ENCODE measurements around the gene RELN.

The RELN gene

DNA sequence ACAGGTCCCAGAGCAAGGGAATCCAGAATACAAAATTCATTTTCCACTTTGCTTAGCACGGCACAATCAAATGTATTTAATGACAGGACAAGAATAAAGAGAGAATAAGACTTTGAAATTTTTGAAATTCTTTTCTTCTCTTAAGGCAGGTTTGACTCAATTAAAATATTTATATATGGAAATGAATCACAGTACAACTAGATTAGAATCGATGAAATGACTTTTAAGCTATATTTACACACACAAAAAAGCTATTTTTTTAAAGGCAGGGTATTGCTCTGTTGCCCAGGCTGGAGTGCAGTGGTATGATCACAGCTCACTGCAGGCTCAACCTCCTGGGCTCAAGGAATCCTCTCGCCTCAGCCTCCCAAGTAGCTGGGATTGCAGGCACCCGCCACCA, 278.0 kb downstream of the RELN start:
- no peak for DNase-seq

DNA sequence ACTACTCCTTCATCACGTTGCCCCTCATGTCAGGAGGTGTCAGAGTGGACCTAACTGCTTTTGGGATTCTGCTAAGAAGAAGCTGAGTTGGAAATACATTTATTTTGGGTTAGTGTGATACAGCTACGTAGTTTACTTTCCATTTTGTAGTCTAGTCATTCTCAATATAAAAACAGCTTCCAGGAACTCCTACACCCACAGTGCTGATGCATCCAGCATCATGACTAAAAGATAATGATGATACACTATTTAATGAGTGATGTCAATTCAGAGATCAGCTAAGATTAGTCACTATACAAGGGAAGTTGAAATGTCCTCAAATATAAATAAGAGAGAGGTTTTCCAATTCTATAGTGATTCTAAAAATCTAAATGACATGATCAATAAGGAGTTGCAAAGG, 279.2 kb downstream of the RELN start:
- no peak for DNase-seq

DNA sequence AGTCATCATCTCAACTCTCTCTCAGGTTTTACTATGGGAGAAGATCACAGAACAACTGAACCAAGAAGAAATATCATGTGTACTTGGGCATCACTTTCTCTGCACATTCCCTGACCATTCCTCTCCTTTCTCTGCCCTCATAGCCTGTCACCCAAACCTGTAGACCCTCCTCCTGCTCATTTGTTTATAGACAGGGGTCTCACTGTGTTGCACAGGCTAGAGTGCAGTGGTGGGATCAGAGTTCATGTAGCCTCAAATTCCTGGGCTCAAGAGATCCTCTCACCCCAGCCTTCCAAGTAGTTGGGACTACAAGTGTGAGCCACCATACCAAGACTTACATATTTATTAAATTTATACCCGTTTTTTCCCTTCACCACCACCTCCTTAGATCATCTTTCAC, 282.7 kb downstream of the RELN start:
- no peak for DNase-seq

DNA sequence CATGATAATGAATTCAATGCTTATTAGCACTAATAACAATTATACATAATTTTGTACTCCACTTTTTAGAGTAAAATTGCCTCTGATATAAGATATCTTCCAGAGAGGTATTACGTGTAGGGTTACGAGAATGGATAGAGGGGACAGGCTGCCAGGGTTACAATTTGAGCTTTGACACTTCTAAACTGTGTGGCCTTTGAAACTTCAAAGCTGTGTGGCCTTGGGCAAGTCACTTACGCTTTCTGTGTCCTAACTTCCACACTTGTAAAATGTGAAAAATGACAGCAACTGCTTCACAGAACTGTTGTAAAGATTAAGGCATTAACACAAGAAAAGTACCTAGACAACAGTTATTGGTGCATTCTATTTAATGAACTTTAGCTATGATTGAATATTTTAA, 283.9 kb downstream of the RELN start:
- no peak for DNase-seq

DNA sequence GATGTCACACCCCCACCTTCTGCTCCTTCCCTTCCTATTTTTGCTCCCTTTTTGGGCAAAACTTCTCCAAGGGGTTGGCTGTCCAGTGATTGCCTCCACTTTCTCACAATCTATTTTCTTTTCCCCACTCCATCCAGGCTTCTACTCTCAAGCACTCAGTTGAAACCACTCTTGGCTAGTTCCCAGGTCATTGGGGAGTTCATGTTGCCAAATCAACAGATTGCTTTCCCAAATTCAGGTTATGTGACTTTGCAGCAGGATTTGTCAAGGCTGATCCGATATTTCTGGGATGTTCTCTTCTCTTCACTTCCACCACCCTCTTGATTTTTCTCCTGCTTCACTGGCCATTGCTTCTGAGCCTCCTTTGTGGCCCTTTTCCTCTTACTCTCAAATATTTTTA, 284.8 kb downstream of the RELN start:
- no peak for DNase-seq

DNA sequence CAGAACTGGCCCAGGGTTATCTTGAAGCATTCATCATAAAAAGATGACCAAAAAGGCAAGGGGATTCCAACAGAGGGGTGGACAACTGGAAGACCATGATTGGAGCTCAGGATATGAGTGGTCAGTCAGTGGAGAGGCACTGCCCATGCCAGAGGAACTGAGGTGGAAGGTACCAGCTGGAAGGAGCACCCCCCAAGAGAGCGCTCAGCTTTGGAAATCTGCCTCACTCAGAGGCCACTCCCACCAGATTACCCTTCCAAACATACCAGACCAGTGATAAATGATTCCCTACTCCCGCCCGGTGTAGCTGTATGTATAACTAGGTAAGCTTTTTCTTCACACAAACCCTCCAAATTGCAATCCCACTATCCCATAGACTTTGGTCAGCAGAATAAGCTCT, 286.5 kb downstream of the RELN start:
- DNase-seq: no peak

DNA sequence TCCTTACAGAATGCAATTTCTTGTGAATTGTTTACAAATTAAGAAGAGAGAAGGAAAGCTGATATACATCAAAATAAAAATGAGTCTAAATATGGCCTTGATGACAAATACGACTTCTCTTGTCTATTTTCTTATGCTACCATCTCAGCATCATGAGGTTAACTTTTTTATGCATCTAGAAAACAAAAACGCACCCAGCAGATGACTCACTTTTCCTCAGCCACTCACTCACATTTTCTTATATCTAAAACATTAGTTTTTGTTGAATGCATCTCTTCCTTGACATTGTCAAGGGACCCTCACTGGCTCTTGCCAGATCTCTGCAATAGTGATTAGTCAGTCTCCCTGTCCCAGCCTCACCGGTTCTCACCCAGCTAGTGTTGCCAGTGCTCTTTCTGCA, 287.0 kb downstream of the RELN start:
- no peak for DNase-seq

DNA sequence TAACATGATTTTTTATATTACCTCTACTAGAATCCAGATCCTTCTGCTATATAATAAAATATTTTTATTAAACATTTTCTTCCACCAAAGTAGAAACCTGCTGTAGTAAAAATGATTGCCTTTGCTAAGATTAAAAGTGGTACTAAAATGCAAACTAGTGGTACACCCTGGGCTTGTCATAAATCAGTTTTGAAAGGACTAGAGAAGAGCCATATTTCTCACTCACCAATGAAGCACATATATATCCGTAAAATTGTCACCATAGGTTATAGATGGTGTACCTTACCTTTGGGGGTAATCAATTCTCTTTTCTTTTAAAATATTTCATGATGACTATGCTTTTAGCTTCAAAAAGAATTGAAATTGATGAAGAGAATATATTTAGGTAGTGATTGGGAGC, 290.4 kb downstream of the RELN start:
- DNase-seq: no peak

DNA sequence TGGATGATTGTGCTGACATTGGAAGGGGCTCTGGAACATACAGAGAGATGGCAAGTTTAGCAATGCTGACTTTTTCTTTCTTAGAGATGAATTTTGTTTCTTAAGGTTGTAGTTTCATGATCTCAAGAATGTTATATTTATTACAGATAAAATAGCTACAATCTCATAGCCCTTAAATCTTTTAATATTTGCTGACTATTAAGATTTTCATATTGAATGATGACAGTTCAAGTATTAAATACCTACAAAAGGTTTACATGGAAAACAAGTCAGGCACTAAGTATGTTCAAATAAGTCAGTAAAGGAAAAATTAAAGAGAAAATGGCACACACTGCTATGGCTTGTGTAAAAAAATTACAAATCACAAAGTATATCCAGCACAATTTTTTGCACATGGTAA, 291.4 kb downstream of the RELN start:
- DNase-seq: no peak

DNA sequence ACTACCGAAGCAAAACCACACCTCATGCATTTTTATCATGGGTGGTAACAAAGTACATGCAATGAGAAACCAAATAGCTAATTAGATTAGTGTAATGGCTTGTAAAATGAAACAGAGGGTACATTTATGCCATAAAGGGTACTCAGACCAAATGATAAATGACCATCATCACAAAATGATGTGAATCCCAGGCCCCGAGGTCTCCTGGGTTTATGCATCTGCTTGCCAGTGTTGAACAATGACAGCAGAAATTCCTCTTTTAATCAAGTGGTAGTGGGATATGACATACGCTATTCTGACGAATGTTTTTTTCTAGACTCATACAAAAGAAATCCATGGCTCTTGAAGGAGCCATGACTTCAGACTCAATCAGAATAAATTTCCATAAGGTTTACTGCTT, 293.9 kb downstream of the RELN start:
- no peak for DNase-seq

DNA sequence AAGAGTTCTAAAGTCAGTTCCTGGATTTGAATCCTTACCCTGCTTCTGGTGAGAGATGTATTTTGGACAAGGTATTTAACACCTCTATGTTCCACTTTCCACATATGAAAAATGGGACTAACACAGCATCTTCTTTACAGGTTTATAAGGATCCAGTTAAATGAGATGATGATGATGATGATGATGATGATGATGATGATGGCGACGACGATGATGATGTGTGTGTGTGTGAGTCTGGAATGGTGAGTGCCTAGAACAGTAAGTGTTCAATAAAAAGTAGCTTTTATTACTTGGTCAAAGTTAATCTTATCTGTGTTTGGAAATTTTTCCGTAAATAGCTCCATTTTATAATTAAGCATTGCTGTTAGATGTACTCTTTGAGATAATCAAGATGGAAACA, 295.2 kb downstream of the RELN start:
- no peak for DNase-seq

DNA sequence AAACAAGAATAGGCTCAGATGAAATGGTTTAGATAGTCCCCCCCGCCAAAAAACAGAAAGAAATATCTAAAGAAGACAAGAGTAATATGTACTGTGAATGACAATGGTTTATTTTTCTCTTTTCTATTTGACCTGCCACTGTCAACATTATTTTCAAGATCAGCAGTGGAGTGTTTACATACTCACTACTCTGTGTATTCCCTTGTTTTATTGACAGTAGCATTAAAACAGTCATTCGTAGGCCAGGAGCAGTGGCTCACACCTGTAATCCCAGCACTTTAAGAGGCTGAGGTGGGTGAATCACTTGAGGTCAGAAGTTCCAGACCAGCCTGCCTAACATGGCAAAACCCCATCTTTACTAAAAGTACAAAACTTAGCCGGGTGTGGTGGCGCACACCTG, 298.2 kb downstream of the RELN start:
- no peak for DNase-seq

DNA sequence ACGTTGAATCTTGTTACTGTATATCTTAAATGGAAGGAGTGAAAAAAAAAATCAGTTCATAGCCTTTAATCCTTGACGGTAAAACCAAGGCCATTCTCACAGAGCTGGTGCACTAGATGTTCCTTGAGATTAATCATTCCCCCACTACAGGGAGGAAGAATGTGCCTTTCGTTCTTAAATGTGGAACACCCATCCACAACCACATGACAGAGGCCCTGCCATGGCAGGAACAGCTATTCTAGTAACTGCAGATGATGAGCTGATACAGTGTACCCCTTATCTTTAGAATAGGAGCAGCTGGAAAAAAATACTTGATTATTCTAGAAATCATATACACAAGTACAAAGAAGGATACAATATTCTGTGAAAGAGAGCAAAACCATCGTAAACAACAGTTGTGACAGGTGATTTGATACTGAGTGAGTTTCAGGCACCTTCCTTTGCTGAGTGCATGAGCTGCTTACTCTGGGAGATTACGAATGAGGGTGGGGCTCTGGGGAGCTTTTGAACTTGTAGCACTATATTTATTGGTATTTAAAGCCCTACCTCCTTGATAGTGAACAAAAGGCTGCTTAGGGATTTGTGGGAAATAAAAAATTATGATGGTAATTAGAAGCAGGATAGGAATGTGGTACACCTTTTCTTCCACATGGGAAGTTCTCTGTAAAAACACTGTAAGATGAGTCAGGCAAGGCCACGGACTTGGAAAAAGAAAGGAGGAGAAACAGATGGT, 299.1 kb downstream of the RELN start:
- DNase-seq: no peak

DNA sequence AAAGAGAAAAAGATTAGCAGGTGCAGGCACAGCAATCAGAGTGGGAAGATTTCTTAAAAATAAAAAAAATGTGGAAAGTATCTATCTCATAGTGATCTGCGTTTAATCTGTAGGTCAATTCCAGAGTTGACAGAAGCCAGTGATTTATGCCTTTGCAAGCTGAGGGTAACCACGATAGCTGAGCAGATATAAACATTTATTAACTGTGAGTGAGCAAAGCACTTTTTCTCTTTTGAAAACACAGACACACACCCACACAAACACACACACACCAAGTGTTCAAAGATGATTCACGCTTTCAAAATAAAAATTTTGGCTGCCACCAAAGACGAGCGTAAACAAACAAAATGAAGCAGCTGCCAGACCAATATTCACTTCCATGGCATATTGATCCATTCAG, 300.2 kb downstream of the RELN start:
- DNase-seq: no peak

DNA sequence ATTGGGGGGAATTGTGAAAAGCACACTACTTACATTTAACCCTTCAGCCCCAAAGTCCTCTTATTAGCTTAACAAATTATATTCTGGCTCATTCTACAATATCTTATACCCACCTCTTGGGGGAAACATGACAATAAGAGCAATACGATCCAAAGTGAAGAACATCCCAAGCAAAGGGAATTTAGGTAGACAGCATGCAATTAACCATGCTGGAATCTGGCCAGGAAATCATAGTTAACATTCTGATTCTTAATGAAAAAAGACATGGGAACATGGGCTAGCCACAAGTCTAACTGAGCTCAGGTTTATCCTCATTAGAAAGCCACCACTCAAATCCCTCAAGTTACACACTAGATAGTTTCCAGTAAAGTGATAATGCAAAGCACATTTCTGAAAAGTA, 301.5 kb downstream of the RELN start:
- DNase-seq: no peak

DNA sequence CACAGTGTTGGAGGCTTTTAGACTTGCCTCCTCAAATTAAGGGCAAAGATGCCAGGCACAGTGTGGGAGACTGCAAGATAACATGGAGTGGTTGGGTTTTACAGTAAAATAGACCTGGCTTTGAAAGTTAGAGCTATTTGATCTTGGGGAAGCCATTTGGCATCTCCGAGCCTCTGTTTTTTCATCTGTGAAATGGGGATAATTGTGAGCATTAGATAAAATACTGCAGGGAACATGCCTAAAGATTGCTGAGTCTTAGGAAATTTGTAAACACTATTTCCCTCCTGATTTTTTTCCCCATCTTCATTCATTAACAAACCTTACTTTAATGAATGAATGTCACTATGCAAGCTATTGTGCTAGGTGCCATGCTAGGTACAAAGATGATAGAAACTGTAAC, 302.2 kb downstream of the RELN start:
- DNase-seq: no peak

DNA sequence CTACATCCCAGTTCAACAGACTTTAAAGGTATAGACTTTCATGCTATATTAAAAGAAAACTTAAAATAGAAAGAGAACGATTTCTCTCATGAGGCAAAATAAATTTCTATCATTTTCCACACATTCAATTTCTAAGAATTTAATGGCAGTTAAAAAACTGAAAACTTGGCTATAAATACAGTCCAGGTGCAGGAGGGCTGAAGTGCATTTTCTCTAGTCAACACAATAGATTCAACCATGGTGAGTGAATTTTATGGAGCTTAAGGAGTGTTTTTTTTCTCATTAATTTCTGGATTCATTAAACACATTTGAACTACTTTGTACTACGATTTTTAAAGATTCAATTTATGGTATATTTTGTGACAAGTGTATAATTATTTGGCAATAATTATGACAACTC, 302.7 kb downstream of the RELN start:
- no peak for DNase-seq

DNA sequence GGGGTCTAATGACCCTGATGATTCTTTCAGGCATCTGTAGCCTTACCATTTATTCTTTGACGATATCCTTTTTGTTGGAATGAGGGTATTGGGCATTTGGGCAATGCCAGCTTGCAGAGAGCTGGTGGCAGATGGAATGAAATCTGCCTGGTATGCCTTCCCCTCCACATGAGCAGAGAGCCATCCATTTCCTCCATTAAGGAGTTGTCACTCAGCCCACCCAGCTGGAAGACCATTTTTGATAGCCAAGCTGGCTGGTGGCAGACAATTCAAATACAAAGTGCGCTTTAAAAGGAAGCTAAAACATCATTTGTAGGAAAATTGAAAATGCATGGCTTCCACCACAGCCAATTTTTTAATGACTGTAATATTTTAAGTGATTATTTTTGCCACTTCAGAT, 303.4 kb downstream of the RELN start:
- no peak for DNase-seq

DNA sequence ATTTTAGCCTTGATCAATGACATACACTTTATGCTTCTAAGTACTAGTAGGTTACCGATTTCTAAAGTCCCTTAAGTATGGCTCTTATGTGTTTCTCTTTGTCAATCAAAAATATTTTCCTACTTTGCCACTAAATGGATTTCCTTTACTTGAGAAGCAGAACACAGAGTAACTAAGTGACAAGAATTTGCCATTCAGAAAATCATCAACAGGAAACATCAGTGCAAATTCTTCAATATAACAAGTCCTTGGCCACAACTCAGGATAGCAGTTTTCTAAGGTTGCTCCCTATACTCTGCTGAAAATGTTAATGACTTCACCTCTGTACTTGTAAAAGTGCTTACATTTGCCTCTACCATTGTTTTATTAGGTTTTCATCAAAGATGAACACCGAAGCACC, 303.8 kb downstream of the RELN start:
- no peak for DNase-seq

DNA sequence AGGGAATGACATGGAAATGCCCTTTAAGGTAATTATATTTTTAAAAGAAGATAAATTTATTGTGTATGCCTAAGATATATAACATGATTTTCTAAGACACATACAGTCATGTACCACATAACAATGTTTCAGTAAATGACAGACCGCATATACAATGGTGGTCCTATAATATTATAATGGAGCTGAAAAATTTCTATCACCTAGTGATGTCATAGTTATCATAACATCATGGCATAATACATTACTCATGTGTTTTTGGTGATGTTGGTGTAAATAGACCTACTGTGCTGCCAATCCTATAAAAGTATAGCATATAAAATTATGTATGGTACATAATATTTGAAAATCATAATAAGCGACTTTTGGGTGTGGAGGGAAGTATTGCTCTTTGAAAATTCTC, 306.1 kb downstream of the RELN start:
- no peak for DNase-seq

DNA sequence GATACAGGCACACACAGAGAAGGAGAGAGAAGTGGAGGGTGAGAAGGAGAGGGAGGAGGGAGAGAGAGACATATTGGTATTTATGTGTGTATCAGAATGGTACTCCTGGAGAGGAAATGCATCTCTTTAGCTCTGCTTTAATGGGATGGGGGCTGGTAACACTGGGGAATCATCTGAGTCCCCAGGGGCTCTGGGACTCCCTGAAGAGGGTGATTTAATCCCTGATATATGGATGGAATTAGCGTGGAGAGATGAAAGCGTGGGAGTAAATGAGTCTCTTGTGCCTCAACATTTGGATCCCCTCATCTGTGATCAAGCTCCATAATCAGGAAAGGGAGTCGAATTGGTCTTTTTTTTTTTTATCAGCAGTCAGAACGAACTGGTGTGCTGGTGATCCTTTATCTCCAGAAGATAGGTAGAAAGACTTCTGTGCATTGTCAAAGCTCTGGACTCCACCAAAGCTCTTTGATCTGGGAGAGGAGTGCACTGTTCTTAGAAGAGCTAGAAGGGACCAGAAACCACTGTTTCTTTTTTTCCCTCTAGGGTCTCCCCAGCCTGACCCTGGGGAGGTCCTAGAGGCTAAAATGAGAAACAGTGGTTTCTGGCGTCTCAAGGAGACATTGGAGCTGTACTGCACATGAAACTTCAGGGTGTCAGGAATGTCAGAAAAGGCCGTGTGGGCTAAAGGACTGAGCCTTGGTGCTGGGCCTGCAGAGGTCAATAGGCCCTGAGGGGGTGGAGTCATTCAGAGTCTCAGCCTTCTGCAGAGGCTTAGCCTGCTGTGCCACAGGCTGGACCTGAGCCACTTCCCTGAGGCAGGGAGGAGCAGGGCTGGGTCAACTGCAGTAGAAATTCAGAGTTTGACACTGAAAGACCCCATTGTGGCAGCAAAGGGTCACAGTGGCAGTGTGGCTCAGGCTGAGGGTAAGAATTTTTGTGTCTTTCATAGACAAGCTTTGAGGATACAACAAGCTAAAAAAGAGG, 309.0 kb downstream of the RELN start:
- peak; percentile 17 for DNase-seq

DNA sequence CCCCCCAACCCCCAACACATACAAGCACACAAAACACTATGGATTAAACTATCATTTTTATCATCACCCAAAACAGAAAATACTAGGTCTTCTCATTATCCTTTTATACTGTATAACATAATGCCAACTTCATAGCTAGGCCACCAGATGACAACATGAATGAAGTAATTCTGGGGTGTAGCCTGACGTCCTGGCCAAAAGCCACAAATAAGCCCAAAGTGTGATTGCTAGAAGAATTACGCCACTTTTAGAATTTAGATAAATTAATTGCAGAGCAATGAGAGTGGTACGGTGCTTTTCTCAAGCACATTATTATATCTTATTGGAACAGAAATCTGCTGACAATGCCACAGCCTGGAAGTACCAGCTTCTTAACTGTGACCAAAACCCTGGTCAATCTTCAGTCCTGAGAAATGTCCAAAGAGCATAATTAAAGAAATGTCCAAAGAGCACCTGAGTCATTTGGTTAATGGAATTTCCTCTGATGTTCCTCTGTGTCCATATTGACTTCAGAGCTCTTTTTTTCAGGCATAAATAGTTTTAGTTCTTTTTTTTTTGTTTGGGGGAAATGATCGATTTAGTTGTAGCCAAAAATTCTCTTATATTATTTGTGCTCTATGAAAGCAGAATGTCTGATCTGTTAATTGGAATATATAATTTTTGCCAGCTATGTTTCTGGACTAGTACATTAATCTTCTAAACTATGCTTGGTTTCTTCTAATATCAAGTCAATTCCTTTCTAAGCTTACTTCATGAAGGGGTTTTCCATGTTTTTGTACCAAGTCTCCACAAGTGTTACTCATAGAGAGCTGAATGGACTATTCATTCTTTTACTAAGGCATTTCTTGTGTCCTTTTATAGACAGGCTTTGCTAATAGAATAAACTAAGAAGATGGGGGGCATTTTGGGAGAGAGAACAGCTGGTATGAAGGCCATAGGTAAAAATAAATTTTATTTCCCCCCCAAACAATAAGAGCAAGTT, 310.0 kb downstream of the RELN start:
- DNase-seq: no peak

DNA sequence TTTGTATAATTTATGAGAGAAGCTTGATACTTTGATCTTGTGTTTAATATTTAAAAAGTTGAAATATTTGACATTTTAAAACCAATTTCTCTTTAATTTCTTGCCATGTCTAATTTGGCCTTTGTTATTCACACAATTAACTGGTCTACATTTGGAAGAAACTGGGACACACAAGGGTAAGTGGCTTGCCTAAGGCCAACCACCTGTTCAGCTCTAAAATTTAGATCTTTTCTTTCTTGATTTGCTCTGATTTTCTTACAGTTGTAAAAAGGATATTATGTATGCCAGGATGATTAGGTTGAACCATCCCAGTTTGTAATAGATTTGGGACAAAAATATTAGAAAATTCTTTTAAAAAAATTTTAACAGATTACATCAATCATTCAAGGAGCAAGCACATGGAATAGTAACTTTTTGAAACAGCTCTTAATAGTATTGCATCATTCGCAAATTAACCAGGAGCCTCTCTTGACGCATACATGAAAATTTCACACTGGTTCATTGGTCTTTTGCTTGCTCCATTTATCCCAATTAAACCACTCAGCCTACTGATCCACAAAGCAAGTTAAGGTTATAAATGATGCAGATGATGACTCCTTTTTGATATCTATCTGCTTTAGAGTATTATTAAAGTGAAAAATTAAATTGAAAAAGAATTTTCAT, 321.0 kb downstream of the RELN start:
- DNase-seq: no peak

Data from fibroblast of upper back skin (primary cell).